GM18861 (cell line): Measurements from ENCODE around the gene INTS7.

Experiments
- ATAC-seq: cut with Tn5 transposase; IDR thresholded peaks from one replicate; pipeline ENCODE4 v1.9.1; 2021; ENCODE audit not compliant: unreplicated experiment

Gene INTS7

DNA sequence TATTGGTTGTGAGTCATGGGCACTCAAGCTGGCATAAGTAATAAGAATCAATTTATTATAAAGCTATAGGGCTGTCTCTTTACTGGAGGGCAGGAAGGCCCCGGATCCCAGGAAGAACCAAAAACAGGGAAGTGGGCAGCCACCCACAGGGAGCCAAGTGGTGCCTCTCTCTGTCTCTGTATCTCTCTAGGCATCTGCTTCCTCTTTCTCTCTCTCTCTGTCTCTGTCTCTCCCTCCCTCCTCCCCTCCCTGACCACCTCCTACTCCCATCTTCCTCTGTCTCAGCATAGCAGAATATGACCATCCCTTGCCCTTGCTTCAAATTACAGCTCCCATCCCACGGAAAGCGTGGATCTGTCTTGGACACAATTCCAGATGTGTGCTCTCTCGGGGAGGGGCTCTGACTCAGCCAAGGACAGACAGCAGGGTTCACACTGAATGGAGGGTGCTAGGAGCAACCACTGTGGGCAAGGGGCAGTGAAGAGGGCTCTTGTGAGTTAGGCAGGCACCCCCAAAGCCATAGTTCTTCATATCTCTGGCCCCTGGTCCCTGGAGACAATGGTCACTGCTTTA lies 124.4 kb downstream of the INTS7 start:
- ATAC-seq, result no peak

DNA sequence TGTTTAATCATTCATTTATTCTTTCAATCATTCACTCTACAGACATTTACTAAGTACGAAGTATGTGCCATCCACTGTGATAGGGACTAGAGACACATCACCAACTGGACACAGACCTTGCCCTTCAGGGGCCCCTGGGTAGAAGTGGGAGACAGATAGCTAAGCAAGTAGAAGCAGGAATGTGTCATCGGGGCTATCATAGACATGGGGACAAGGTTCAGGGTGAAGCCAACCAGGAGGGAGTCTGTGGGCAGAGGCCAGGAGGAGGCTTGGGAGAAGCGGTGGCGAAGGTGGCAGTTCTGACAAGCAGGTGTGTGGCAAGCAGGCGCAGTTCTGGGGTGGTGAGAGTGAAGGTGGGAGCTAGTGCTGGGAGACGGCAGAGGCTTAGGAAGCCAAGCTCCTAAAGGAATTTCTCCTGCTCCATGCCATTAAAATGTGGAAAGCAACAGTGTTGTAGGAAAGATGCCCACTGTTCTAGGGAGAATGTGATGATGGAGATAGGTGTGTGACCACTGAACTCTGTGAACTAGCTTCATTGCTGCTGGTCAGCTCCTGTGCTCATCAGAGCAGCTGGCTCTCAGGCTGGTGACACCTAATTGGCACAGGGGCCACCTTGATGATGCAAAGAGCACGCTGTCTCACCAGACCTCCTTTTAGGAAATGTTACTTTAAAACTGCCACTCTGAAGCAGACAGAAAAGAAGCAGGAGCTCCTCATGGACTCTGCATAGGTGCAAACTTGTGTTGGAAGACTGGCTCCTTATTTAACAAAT lies 125.1 kb downstream of the INTS7 start:
- no peak for ATAC-seq

DNA sequence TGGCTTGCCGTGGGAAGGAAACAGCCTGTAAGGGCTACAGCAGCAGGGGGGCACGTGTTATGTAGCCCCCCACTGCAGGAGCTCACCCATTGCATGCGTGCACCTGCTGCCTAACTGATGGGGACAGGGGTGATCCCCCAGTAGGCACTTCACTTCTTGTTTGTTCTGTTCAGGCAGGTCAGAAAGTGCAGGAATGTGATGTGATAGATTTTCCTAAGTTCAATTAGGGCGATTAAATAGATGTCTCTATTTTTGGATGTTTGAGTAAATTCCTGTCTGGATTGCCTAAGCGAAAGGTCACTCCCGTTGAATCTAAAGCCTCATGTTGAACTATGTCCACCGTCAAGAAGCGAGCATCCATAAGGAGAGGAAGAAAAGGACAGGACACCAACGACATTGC lies 126.0 kb downstream of the INTS7 start:
- ATAC-seq, result no peak

DNA sequence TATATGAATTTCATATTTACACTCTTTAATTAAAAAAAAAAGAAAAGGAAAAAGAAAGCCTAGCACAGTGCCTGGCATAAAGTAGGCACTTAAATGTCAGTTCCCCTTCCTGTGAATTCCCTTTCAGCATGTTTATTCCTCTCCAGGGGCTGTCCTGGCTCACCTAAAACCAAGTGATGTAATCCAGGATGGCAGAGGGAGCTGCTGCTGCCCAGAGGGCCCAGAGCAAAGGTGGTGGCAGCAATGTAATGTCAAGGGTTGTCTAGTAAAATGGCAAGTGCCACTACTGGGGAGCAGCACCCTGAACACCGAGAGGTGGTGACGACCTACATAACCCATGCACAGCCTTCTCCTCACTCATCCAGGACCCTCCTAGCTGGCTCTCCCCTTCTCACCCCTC lies 126.4 kb downstream of the INTS7 start:
- ATAC-seq, result no peak

DNA sequence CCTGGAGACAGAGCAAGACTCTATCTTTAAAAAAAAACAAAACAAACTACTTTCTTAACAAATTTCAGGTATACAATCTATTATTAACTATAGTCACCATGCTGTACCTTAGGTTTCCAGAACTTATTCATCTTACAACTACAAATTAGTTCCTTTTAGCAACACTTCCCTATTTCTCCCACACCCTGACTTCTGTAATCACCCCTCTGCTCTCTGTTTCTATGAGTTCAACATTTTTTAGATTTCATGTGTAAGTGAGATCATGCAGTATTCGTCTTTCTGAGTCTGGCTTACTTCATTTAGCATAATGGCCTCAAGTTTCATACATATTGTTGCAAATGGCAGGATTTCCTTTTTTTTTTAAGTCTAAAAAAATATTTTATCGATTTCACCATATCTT lies 126.9 kb downstream of the INTS7 start:
- no peak for ATAC-seq

DNA sequence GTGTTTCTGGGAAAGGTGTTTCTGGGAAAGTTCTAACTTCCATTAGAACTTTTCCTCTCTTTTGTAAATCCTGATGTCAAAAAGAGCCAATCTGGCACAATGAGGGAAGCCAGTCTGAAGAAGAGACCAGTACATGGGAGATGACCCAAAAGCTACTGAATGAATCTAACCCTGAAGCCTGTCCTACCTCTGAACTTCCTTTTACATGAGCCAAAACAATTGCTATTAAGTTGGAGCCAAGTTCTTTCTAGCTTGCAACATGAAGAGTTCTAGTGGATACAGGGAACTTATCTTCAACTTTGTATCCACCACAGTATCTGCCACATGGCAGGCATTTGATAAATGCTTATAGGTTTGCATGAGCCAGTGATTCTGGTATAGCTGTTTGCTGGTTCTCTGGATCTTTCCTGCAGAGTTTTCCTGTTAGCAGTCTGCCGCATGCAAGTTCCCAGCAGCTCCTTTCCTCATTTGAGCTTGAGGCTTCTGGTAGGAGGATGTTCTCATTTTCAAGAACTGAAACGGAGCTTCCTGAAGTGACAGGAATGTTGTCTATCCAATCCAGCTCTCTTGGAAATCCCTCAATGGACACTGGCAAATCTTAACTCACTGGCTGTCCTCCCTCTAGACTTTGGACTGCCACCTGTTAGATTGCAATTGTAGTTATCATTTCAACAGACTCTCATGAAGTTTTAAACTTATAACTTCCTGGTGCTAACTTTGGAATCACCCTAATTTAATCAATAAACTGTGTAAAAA lies 131.7 kb downstream of the INTS7 start:
- no peak for ATAC-seq

DNA sequence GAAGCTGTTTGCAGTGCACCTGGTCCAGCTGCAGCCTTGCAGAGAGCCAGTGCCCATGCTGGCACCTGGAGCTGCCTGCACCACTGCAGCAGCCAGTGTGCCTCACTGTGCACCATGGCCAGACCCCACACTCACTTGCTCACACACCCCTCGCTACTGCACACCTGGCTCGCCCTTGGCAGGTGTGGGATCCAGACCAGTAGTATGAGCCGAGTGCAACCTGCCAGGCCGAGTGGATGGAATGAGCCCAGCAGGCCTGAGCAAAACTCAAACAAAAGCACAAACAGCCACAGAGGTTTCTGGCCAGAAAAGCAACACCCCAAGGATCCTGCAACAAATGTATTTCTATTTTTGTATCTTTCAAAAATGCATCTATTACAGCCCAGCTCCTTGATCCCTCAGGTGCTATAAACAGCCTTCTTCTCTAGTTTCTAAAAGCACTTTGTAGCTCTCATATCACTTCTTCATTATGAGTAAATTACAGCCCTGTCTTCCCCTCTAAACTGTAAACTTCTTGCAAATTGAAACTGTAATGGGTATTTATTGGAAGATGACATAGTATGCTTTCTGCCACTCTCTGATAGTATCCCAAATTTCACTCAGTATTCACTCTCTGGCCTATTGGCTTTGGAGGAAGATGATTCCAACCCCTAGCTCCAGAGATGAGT lies 132.6 kb downstream of the INTS7 start:
- no peak for ATAC-seq

DNA sequence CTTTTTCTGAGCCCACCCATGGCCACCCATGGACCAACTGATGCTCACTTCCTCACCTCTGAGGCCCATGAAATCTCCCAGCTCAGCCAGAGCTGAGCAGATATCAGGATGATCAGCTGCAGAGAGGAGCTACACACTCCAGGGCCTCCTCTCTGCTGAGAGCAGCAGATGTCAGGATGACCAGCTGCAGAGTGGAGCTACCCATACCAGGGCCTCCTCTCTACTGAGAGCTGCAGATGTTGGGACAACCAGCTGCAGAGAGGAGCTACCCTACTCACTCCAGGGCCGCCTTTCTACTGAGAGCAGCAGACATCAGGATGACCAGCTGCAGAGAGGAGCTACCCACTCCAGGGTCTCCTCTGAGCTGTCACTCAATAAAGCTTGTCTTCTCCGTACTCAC lies 133.4 kb downstream of the INTS7 start:
- no peak for ATAC-seq

DNA sequence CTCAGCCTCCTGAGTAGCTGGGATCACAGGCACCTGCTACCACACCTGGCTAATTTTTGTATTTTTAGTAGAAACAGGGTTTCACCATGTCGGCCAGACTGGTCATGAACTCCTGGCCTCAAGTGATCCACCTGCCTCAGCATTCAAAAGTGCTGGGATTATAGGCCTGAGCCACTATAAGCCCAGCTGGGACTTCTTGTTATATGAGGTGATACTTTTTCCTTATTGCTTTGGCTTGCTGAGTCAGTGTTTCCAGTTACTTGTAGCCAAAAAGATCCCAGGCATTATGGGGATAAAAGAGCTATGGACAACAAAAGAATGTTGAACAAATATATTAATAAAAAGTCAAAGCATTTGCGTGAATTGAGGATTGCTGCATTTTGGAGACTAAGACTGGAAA lies 134.9 kb downstream of the INTS7 start:
- no peak for ATAC-seq

DNA sequence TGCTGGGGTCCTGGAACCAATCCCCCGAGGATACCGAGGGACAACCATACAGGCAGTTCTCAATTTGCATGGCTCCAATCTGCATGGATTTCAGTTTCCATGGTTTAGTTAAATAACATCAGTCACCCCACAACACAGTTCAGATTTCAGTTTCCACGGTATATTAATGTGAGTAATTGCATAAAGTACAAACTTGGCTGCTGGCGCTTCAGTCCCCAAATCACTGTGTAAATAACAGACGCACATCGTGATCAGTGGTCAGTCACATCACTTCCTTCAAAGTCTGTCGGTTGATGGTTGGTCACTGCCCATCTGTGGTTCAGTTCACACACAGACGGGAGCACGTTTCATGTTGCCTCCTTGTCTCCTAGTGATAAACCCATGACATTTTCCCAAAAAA lies 138.4 kb downstream of the INTS7 start:
- ATAC-seq, result no peak

DNA sequence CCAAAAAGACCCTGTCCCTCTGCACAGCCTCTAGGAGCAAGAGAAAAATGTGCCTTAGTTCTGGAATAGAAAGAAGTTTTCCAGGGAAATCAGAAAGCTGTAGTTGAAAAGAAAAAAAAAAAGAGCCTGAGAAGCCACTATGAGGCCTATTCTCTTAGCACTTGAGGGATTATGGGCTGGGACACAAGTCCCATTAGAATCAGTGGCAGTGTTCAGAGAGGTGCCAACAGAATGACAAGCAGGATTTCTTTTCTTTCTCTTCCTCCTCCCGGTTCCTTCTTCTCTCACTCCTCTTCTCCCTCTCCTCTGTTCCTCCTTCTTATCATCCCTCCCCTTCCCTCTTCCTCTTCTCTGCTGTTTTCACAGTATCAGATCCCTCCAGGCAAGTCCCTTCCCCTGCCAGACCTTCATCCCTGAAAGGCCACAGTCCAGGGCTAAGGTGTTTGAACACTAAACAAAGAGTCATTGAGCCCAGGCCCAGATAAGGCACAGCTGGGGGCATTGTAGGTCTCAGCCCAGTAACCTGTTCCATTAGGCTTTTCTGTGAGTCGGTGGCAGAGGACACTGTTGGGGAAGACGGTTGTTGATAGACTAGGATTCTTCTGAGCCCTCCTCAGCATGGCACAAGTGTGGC lies 140.1 kb downstream of the INTS7 start:
- ATAC-seq, result no peak

DNA sequence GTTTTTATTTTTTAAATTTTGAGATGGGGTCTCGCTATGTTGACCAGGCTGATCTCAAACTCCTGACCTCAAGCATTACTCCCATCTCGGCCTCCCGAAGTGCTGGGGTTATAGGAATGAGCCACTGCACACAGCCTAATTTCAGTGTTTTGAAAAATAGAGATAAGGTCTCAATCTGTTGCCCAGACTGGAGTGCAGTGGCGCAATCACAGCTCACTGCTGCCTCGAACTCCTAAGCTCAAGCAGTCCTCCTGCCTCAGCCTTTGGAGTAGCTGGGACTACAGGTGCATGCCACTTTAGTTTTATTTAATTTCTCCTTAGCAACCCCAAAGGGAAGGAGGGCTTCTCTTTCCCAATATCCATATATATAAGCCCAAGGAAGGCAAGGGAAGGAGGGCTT lies 141.0 kb downstream of the INTS7 start:
- no peak for ATAC-seq

DNA sequence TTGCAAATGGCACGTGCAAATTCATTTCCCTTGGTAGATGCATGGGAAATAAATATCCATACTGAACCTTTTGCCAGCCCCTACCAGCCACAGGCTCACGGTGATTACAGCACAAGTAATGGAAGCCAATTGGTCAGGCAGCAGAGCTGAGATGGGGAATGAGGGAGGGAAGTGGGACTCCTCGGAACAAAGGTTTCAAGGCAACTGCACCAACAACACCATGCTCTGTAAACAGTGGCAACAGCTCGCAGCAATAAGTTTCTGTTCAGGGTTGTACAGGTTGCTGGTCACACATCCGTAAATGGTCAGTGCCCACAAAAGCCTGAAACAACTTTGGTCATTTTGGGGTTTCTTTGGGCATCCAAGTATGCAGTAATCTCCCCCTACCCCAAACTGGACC lies 142.1 kb downstream of the INTS7 start:
- no peak for ATAC-seq

DNA sequence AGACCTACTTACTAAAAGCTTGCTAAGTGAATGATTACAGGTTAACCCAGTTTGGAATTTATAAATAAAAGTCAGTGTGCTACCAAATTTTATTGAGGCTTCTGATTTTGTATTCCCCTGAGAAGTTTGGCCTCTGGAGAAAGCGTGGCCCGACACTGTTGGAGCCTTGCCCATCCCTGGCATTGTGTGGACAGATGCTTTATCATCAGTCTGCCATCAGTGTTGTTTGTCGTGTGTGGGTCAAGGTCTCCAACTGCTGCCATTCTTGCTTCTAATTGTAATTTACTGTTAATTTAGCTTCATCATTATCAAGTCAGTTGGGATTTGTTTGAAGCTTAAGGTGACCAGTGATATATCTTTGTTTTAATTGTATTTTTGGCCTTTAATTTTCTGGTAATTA lies 142.8 kb downstream of the INTS7 start:
- ATAC-seq, result no peak

DNA sequence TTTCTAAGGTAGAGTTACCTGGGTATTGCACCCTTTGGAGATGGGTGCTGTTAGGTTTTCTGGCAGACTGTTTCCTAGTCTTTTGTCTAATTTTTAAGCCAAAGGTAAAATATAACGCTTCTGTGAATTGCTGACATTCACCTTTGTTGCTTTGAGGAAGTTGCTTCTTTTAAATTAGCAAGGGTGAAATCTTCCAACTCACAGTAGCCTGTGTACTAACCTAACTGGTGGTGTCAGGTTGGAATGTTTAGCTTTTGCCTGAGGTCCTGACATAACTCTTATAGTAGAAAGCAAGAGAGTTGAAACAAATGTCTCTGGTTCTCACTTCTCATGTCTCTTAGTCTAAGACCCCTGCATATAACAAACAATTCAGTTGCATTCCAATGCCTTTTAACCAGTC lies 143.6 kb downstream of the INTS7 start:
- ATAC-seq, result no peak
